GM19193 (cell line): ENCODE data around the gene LRRD1.

Experiments used
- POLR2A ChIP-seq: IDR thresholded peaks from 4 replicates; pipeline ENCODE4 v1.6.1; 2011; ENCODE audit not compliant: insufficient read depth, insufficient read length; ENCODE audit errors: extremely low read depth

Gene LRRD1

GRCh38 chr7:92110857-92111256 is 68.1 kb downstream of the LRRD1 start:
- no peak for TF ChIP-seq POLR2A

GRCh38 chr7:92108821-92109220 is 70.1 kb downstream of the LRRD1 start:
- TF ChIP-seq POLR2A: no peak

GRCh38 chr7:92100534-92100933 is 78.4 kb downstream of the LRRD1 start:
- no peak for TF ChIP-seq POLR2A

- TF ChIP-seq POLR2A: no peak
Measured at GRCh38 chr7:92095380-92095779, 83.6 kb downstream of the LRRD1 start.
